Parathyroid adenoma (tissue), 2 donors: ENCODE results near the gene MFN2.

ENCODE experiments used
- H2AFZ ChIP-seq: fragments of 300-600 bp; sonication (generic); one replicate; pipeline ENCODE4 v1.7.0; 2017; ENCODE audit warnings: antibody characterized with exemption, mild to moderate bottlenecking
- H3K27ac ChIP-seq: fragments of 300-600 bp; sonication (generic); one replicate; pipeline ENCODE4 v1.7.0; 2017
- H3K27me3 ChIP-seq: fragments of 300-600 bp; sonication (generic); one replicate; pipeline ENCODE4 v1.7.0; 2017; ENCODE audit warnings: low read length; ENCODE audit not compliant: control insufficient read depth, insufficient read depth
- H3K36me3 ChIP-seq: fragments of 300-600 bp; sonication (generic); one replicate; pipeline ENCODE4 v1.7.0; 2017; ENCODE audit warnings: low read length; ENCODE audit not compliant: control insufficient read depth, insufficient read depth
- H3K4me1 ChIP-seq: fragments of 300-600 bp; sonication (generic); one replicate; pipeline ENCODE4 v1.7.0; 2017; ENCODE audit warnings: control low read depth
- H3K4me2 ChIP-seq: fragments of 300-600 bp; sonication (generic); one replicate; pipeline ENCODE4 v1.7.0; 2017; ENCODE audit warnings: low read length
- H3K4me3 ChIP-seq: fragments of 300-600 bp; sonication (generic); one replicate; pipeline ENCODE4 v1.7.0; 2017; ENCODE audit warnings: low read depth, low read length
- H3K79me2 ChIP-seq: fragments of 300-600 bp; sonication (generic); one replicate; pipeline ENCODE4 v1.7.0; 2017; ENCODE audit warnings: control low read depth
- H3K9ac ChIP-seq: fragments of 300-600 bp; sonication (generic); one replicate; pipeline ENCODE4 v1.7.0; 2017; ENCODE audit warnings: mild to moderate bottlenecking
- H3K9me3 ChIP-seq: fragments of 300-600 bp; sonication (generic); one replicate; pipeline ENCODE4 v1.7.0; 2017; ENCODE audit warnings: low read length; ENCODE audit not compliant: control insufficient read depth
- TF ChIP-seq, protein P1 (sequence below): fragments of 300-600 bp; sonication (generic); IDR thresholded peaks from one replicate; pipeline ENCODE4 v1.7.0; 2017; ENCODE audit warnings: antibody characterized with exemption, mild to moderate bottlenecking
- donor health status: primary hyperparathyroidism.

Gene MFN2

DNA sequence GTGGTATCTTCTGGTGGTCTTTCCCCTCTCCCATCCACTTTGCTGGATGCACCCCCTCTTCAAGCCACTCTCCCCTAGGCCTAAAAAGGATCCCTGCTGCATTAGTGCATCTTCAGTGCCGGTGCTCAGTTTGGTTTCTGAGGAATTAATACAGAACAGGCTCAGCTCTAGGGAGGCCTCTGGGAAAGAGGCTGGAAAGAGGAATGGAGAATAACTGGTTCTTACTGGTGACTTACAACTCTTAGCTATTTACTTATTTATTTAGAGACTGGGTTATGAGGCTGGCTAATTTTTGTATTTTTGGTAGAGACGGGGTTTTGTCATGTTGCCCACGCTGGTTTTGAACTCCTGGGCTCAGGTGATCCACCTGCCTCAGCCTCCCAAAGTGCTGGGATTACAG is 19.0 kb downstream of the MFN2 start:
- H3K9me3 ChIP-seq = no peaks in the 10 kb centered on the region
- H3K4me3 ChIP-seq = no peak overlapping the region
- H3K36me3 ChIP-seq = no peaks in the 10 kb centered on the region
- TF ChIP-seq, protein P1, sequence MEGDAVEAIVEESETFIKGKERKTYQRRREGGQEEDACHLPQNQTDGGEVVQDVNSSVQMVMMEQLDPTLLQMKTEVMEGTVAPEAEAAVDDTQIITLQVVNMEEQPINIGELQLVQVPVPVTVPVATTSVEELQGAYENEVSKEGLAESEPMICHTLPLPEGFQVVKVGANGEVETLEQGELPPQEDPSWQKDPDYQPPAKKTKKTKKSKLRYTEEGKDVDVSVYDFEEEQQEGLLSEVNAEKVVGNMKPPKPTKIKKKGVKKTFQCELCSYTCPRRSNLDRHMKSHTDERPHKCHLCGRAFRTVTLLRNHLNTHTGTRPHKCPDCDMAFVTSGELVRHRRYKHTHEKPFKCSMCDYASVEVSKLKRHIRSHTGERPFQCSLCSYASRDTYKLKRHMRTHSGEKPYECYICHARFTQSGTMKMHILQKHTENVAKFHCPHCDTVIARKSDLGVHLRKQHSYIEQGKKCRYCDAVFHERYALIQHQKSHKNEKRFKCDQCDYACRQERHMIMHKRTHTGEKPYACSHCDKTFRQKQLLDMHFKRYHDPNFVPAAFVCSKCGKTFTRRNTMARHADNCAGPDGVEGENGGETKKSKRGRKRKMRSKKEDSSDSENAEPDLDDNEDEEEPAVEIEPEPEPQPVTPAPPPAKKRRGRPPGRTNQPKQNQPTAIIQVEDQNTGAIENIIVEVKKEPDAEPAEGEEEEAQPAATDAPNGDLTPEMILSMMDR = no peak
- H3K4me1 ChIP-seq = no peaks in the 10 kb centered on the region
- no peak overlapping the region for H3K4me2 ChIP-seq
- H3K79me2 ChIP-seq = no peaks in the 10 kb centered on the region
- no peaks in the 10 kb centered on the region for H3K27me3 ChIP-seq
- no peak overlapping the region for H3K27ac ChIP-seq
- no peak overlapping the region for H2AFZ ChIP-seq
- H3K9ac ChIP-seq = no peak overlapping the region

DNA sequence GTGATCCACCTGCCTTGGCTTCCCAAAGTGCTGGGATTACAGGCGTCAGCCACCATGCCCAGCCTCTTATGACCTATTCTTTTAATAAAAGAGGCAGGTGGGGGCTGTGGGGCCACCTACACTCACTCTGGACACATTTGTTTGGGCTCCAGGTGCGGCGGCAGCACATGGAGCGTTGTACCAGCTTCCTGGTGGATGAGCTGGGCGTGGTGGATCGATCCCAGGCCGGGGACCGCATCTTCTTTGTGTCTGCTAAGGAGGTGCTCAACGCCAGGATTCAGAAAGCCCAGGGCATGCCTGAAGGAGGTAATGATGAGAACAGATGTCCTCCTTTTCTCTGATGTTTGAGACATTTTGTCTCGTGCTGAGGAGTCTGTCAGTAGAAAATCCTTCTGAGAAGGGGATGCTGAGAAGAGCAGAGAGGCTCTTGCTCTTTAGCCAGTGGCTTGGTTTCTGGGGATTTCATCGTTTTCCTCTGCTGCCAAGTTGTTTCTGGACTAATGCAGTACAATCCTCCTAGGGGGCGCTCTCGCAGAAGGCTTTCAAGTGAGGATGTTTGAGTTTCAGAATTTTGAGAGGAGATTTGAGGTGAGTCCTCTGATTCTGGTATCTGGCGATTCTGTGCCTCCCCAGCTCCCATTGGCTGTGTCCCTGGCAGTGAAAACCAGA is 21.1 kb downstream of the MFN2 start:
- Histone ChIP-seq H3K9ac (no peak overlapping the region), H2AFZ (no peak overlapping the region), H3K9me3 (no peaks in the 10 kb centered on the region), H3K4me1 (no peaks in the 10 kb centered on the region), H3K27me3 (no peaks in the 10 kb centered on the region), H3K4me2 (no peak overlapping the region), H3K27ac (peak overlapping the region; percentile 12), H3K4me3 (no peak overlapping the region), H3K36me3 (no peaks in the 10 kb centered on the region), H3K79me2 (no peaks in the 10 kb centered on the region)
- TF ChIP-seq, protein P1 = peak; percentile 16

DNA sequence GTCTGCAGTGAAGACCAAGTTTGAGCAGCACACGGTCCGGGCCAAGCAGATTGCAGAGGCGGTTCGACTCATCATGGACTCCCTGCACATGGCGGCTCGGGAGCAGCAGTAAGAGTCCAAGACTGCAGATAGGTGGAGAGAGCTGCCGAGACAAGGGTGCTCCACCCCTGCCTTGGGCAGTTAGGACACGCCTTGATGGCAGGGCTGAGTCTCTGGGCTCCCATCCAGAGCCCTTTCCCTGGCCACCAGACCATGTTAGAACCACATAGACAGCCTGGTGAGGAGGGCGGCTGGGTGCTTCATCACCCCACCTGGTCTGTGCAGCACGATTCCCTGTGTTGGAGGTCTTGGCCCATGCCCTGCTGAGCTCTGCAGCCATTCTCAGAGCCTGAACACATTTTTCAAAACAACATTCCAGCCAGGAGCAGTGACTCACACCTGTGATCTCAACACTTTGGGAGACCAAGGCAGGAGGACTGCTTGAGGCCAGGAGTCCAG is 21.8 kb downstream of the MFN2 start:
- H2AFZ ChIP-seq = no peak overlapping the region
- peak overlapping the region; percentile 12 for H3K27ac ChIP-seq
- no peak overlapping the region for H3K9ac ChIP-seq
- no peaks in the 10 kb centered on the region for H3K4me1 ChIP-seq
- H3K36me3 ChIP-seq = no peaks in the 10 kb centered on the region
- no peaks in the 10 kb centered on the region for H3K79me2 ChIP-seq
- no peak overlapping the region for H3K4me2 ChIP-seq
- H3K27me3 ChIP-seq = no peaks in the 10 kb centered on the region
- H3K9me3 ChIP-seq = no peaks in the 10 kb centered on the region
- no peak overlapping the region for H3K4me3 ChIP-seq
- TF ChIP-seq, protein P1 = no peak

DNA sequence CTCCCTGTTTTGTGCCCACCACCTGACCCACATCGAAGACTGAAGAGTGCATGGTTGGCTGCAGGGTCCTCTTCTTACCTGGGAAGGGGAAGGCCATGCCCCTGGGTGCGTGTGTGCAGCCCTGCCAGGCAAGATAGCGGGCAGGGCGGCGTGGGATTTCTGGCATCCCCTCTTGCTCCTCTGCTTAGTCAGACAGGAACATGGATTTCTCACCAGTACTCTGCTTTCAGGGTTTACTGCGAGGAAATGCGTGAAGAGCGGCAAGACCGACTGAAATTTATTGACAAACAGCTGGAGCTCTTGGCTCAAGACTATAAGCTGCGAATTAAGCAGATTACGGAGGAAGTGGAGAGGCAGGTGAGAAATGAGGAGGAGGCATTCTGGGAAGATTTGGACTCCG is 23.5 kb downstream of the MFN2 start:
- H3K79me2 ChIP-seq = no peaks in the 10 kb centered on the region
- TF ChIP-seq, protein P1 = no peak
- H3K27ac ChIP-seq = no peak overlapping the region
- no peaks in the 10 kb centered on the region for H3K4me1 ChIP-seq
- H3K9ac ChIP-seq = no peak overlapping the region
- H3K4me3 ChIP-seq = no peak overlapping the region
- H3K4me2 ChIP-seq = no peak overlapping the region
- no peaks in the 10 kb centered on the region for H3K9me3 ChIP-seq
- H2AFZ ChIP-seq = no peak overlapping the region
- H3K36me3 ChIP-seq = no peaks in the 10 kb centered on the region
- H3K27me3 ChIP-seq = no peaks in the 10 kb centered on the region
